ENCODE data around the gene MINPP1. TPM values are rescaled to one million over a fixed set of nuclear protein-coding genes. Genes with fewer than 3 reads are reported as not detected.

The MINPP1 gene
- total RNA-seq, 1 experiment from 2014 or later = 24.8 TPM

DNA sequence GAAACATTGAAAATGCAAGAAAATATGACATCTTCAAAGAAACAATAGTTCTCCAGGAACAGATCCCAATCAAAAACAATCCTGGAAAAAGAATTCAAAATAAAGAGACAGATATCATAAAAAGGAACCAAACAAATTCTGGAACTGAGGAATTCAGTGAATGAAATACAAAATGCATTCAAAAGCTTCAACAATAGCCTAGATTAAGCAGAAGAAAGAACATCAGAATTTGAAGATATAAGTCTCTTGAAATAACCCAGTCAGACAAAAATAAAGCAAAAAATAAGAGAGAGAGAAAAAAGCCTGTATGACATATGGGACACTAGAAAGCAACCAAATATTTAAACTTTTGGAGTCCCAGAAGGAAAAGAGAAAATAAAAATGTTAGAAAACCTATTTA lies 60.3 kb downstream of the MINPP1 start:
- peaks cover 4% of the 10 kb centered on the region for H3K9me3 ChIP-seq
- Mint-ChIP-seq H3K36me3 (ENCODE audit: insufficient read depth, unreplicated experiment) (no peaks in the 10 kb centered on the region), H3K9me3 (ENCODE audit: unreplicated experiment) (peaks cover 33% of the 10 kb centered on the region), H3K4me3 (ENCODE audit: unreplicated experiment) (no peak overlapping the region), H3K27me3 (ENCODE audit: insufficient read depth, unreplicated experiment) (peaks cover 5% of the 10 kb centered on the region), H3K4me1 (ENCODE audit: low read depth, unreplicated experiment) (no peaks in the 10 kb centered on the region), H3K27ac (ENCODE audit: unreplicated experiment) (no peak overlapping the region)
- no peaks in the 10 kb centered on the region for H3K27me3 ChIP-seq (replicated peaks; ENCODE audit: control insufficient read depth, insufficient read depth, low read length)
- H3K4me3 ChIP-seq (ENCODE audit: low read depth, low read length) = no peak overlapping the region
- ChIA-PET POLR2A (no interaction called here), CTCF (no interaction called here)
- BruUV-seq (replicated peaks) = no TSS peak
- intact Hi-C loops (cut with micrococcal nuclease; ENCODE audit: unreplicated experiment) = no loop called here
- TF ChIP-seq, protein P1, sequence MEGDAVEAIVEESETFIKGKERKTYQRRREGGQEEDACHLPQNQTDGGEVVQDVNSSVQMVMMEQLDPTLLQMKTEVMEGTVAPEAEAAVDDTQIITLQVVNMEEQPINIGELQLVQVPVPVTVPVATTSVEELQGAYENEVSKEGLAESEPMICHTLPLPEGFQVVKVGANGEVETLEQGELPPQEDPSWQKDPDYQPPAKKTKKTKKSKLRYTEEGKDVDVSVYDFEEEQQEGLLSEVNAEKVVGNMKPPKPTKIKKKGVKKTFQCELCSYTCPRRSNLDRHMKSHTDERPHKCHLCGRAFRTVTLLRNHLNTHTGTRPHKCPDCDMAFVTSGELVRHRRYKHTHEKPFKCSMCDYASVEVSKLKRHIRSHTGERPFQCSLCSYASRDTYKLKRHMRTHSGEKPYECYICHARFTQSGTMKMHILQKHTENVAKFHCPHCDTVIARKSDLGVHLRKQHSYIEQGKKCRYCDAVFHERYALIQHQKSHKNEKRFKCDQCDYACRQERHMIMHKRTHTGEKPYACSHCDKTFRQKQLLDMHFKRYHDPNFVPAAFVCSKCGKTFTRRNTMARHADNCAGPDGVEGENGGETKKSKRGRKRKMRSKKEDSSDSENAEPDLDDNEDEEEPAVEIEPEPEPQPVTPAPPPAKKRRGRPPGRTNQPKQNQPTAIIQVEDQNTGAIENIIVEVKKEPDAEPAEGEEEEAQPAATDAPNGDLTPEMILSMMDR (IDR thresholded peaks at IDR 0.05; ENCODE audit: insufficient read depth in 1 of 2, low read depth in 1 of 2, low read length in 1 of 2, severe bottlenecking in 1 of 2, unreplicated experiment in 1 of 2) = no peak
- H3K4me1 ChIP-seq = no peaks in the 10 kb centered on the region
- no peak for DNase-seq
- H3K36me3 ChIP-seq (ENCODE audit: control insufficient read depth, insufficient read depth, low read length) = no peaks in the 10 kb centered on the region

DNA sequence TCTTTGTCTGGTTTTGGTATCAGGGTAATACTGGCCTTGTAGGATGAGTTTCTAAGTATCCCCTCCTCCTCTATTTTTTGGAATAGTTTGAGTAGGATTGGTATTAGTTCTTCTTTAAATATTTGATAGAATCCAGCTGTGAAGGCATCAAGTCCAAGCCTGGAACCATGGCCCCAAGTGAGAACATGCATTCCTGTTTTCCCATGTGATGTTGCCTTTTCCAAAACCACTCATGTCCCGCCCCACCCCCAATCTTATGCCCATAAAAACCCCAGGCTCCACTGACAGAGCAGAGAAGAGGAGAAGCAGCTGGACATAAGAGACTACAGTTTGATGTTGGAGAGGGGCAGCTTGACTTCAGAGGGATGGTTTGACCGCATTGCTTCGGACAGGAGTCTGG lies 71.2 kb downstream of the MINPP1 start:
- no TSS peak for BruUV-seq (replicated peaks)
- no peak overlapping the region for H3K27ac Mint-ChIP-seq (ENCODE audit: unreplicated experiment)
- H3K9me3 Mint-ChIP-seq (ENCODE audit: unreplicated experiment) = peaks cover 11% of the 10 kb centered on the region
- H3K27me3 Mint-ChIP-seq (ENCODE audit: insufficient read depth, unreplicated experiment) = no peaks in the 10 kb centered on the region
- peaks cover 11% of the 10 kb centered on the region; the same call in 1 of the 2 replicates for H3K4me1 ChIP-seq
- CTCF ChIA-PET = no interaction called here
- no peak overlapping the region for H3K4me3 Mint-ChIP-seq (ENCODE audit: unreplicated experiment)
- H3K4me1 Mint-ChIP-seq (ENCODE audit: low read depth, unreplicated experiment) = no peaks in the 10 kb centered on the region
- H3K4me3 ChIP-seq (ENCODE audit: low read depth, low read length) = no peak overlapping the region
- H3K9me3 ChIP-seq = peaks cover 8% of the 10 kb centered on the region
- POLR2A ChIA-PET = no interaction called here
- TF ChIP-seq, protein P1 (IDR thresholded peaks at IDR 0.05; ENCODE audit: insufficient read depth in 1 of 2, low read depth in 1 of 2, low read length in 1 of 2, severe bottlenecking in 1 of 2, unreplicated experiment in 1 of 2) = no peak
- DNase-seq = no peak
- no peaks in the 10 kb centered on the region for H3K36me3 ChIP-seq (ENCODE audit: control insufficient read depth, insufficient read depth, low read length)
- H3K27me3 ChIP-seq (replicated peaks; ENCODE audit: control insufficient read depth, insufficient read depth, low read length) = no peaks in the 10 kb centered on the region
- intact Hi-C loops (cut with micrococcal nuclease; ENCODE audit: unreplicated experiment) = no loop called here
- H3K36me3 Mint-ChIP-seq (ENCODE audit: insufficient read depth, unreplicated experiment) = no peaks in the 10 kb centered on the region

DNA sequence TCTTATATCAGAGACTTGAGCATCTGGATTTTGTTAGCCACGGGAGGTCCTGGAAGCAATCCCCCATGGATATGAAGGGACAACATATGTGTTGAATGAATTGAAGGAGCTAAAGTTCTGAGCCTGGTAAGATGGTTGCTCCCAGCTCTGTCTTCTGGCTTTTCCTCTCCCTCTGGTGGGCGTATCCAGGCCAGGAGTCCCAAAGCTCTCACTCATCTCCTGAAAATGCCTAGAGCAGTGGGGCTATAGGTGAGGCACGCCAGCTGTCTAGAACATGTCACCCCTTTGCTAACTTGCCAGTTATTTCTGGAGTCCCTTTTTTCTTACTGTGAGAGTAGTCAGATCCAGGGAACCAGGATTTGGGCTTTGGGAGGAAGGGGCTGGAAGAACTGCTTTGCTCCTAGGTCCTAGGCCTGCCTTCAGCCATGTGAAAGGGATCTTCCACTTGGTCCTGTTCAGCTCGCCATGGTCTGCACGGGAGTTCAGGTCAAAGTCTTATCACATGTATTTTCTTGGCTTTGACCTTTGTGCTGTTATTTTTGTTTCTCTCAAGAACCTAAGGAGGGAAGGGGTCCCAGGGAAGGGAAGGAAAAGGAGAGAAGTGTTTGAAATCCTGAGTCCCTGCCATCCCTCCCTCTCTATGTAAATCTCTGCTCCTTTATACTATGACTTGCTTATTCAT lies 73.6 kb downstream of the MINPP1 start:
- Mint-ChIP-seq H3K9me3 (ENCODE audit: unreplicated experiment) (no peaks in the 10 kb centered on the region), H3K4me3 (ENCODE audit: unreplicated experiment) (no peak overlapping the region), H3K36me3 (ENCODE audit: insufficient read depth, unreplicated experiment) (no peaks in the 10 kb centered on the region), H3K27ac (ENCODE audit: unreplicated experiment) (no peak overlapping the region), H3K27me3 (ENCODE audit: insufficient read depth, unreplicated experiment) (no peaks in the 10 kb centered on the region), H3K4me1 (ENCODE audit: low read depth, unreplicated experiment) (no peaks in the 10 kb centered on the region)
- no peak overlapping the region for H3K4me3 ChIP-seq (ENCODE audit: low read depth, low read length)
- H3K4me1 ChIP-seq = peaks cover 11% of the 10 kb centered on the region; the same call in 1 of the 2 replicates
- ChIA-PET CTCF (no interaction called here), POLR2A (no interaction called here)
- DNase-seq = no peak
- TF ChIP-seq, protein P1 (IDR thresholded peaks at IDR 0.05; ENCODE audit: insufficient read depth in 1 of 2, low read depth in 1 of 2, low read length in 1 of 2, severe bottlenecking in 1 of 2, unreplicated experiment in 1 of 2) = no peak
- H3K27me3 ChIP-seq (replicated peaks; ENCODE audit: control insufficient read depth, insufficient read depth, low read length) = no peaks in the 10 kb centered on the region
- intact Hi-C loops (cut with micrococcal nuclease; ENCODE audit: unreplicated experiment) = no loop called here
- H3K9me3 ChIP-seq = no peaks in the 10 kb centered on the region
- no TSS peak for BruUV-seq (replicated peaks)
- H3K36me3 ChIP-seq (ENCODE audit: control insufficient read depth, insufficient read depth, low read length) = no peaks in the 10 kb centered on the region

Data from Caco-2 (cell line).